Measurements from ENCODE around the gene WTIP. TPM values are rescaled to one million over a fixed set of nuclear protein-coding genes. Genes with fewer than 3 reads are reported as not detected.
A peak's percentile ranks its signal among the peaks of the same experiment; 100 is the strongest.

WTIP gene
- total and polyA plus RNA-seq, 8 donors, result 0.29 to 12.9 (median 5.6) TPM

- peaks cover 0 to 2% (median 0%) of the 10 kb centered on the region in 3 donors for H3K27me3 ChIP-seq
- no peak for TF ChIP-seq POLR2A (IDR thresholded peaks at IDR 0.05)
- TF ChIP-seq EP300 (IDR thresholded peaks at IDR 0.05), result no peak
- TF ChIP-seq, protein P1, sequence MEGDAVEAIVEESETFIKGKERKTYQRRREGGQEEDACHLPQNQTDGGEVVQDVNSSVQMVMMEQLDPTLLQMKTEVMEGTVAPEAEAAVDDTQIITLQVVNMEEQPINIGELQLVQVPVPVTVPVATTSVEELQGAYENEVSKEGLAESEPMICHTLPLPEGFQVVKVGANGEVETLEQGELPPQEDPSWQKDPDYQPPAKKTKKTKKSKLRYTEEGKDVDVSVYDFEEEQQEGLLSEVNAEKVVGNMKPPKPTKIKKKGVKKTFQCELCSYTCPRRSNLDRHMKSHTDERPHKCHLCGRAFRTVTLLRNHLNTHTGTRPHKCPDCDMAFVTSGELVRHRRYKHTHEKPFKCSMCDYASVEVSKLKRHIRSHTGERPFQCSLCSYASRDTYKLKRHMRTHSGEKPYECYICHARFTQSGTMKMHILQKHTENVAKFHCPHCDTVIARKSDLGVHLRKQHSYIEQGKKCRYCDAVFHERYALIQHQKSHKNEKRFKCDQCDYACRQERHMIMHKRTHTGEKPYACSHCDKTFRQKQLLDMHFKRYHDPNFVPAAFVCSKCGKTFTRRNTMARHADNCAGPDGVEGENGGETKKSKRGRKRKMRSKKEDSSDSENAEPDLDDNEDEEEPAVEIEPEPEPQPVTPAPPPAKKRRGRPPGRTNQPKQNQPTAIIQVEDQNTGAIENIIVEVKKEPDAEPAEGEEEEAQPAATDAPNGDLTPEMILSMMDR (IDR thresholded peaks at IDR 0.05), result no peak
- 94 to 96% (median 95%) methylated on average over 10 to 18 of the region's 18 CpGs for WGBS, 5 donors
- H3K4me1 ChIP-seq, result no peaks in the 10 kb centered on the region
- intact Hi-C loops (cut with DNase I; ENCODE audit: low total_unique reads), result no loop called here
- no peaks in the 10 kb centered on the region for H3K9me3 ChIP-seq
- H3K27ac ChIP-seq, result no peak overlapping the region
- no peak overlapping the region for H3K4me3 ChIP-seq
- DNase-seq, result no peak
- peaks cover 18 to 90% (median 79%) of the 10 kb centered on the region in 4 donors for H3K36me3 ChIP-seq
Measured at GRCh38 chr19:34495416-34495815, 13.9 kb downstream of the WTIP start.

DNA sequence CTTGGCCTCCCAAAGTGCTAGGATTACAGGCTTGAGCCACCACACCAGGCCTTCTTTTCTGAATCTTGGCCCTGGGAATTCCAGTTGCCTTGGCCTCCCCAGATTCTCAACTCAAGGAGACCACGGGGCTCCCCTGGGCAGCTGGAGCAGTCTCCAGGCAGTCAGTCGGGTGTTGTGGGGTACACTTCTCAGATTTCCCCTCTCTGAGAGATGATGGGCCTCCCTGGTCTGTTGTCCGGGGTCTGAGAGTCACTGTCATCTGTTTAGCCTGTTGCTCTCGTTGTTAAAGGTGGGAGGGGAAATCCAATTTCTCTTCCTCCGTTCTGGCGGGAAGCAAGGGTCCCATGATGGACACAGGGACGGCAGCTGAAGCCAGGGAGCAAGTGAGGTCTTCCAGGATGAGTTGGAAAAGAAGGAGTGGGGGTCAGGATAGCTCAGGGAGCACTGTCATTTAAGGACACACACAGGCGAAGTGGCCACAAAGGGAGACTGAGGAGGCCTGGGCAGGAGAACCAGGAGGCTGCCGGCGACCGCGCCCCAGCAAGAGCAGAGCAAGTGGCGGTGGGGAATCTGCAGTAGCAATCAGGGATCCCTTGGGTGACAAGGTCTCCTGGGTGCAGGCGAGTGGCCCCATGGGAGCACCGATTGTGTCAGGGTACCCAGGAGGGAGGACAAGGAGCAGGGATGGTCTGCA, 15.7 kb downstream of the WTIP start:
- no peak overlapping the region for H3K27ac ChIP-seq
- H3K27me3 ChIP-seq, result peaks cover 0 to 11% (median 0%) of the 10 kb centered on the region in 3 donors
- 90 to 95% (median 94%) methylated on average over 14 to 15 of the region's 15 CpGs for WGBS, 5 donors
- H3K4me1 ChIP-seq, result peaks cover 0 to 7% (median 6%) of the 10 kb centered on the region in 4 donors
- DNase-seq, result no peak
- H3K36me3 ChIP-seq, result peaks cover 18 to 72% (median 63%) of the 10 kb centered on the region in 4 donors
- H3K9me3 ChIP-seq, result no peaks in the 10 kb centered on the region
- TF ChIP-seq POLR2AphosphoS5 (IDR thresholded peaks at IDR 0.05) (no peak), EP300 (IDR thresholded peaks at IDR 0.05) (no peak)
- intact Hi-C loops (cut with DNase I; ENCODE audit: low total_unique reads), result no loop called here
- H3K4me3 ChIP-seq, result no peak overlapping the region

DNA sequence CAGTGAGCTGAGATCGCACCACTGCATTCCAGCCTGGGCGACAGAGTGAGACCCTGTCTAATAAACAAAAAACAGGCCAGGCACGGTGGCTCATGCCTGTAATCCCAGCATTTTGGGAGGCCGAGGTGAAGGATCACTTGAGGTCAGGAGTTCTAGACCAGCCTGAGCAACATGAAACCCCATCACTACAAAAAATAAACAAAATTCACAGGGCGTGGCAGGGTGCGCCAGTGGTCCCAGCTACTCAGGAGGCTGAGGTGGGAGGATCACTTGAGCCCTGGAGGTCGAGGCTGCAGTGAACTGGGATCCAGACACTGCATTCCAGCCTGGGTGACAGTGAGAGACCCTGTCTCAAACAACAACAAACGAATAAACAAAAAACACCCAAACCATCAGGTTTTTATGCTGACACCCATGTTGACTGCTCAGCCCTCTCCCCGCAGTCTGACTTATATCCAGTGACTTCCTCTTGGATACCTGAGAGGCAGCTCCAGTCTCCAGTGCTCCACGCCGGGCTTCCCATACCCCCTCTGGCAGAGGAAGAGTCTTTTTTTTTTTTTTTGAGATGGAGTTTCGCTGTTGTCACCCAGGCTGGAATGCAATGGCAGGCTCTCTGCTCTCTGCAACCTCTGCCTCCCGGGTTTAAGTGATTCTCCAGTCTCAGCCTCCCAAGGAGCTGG, 17.7 kb downstream of the WTIP start:
- intact Hi-C loops (cut with DNase I; ENCODE audit: low total_unique reads), result no loop called here
- H3K27ac ChIP-seq, result no peak overlapping the region
- TF ChIP-seq, protein P1 (IDR thresholded peaks at IDR 0.05), result no peak
- TF ChIP-seq EP300 (IDR thresholded peaks at IDR 0.05) (no peak), POLR2A (IDR thresholded peaks at IDR 0.05) (no peak), POLR2AphosphoS5 (IDR thresholded peaks at IDR 0.05) (no peak)
- 81 to 89% (median 87%) methylated on average over 13 of the region's 13 CpGs for WGBS, 5 donors
- no peaks in the 10 kb centered on the region for H3K9me3 ChIP-seq
- no peak for DNase-seq
- peaks cover 0 to 11% (median 0%) of the 10 kb centered on the region in 3 donors for H3K27me3 ChIP-seq
- no peak overlapping the region for H3K4me3 ChIP-seq
- H3K4me1 ChIP-seq, result peaks cover 0 to 14% (median 6%) of the 10 kb centered on the region in 4 donors
- H3K36me3 ChIP-seq, result peaks cover 4 to 53% (median 45%) of the 10 kb centered on the region in 4 donors

GRCh38 chr19:34500656-34501120, 19.1 kb downstream of the WTIP start:
- WGBS, 5 donors, result 54 to 80% (median 60%) methylated on average over 13 to 25 of the region's 25 CpGs
- H3K36me3 ChIP-seq, result peaks cover under 1 to 39% (median 31%) of the 10 kb centered on the region in 4 donors
- no peak overlapping the region for H3K4me3 ChIP-seq
- no peak for TF ChIP-seq EP300 (IDR thresholded peaks at IDR 0.05)
- no peaks in the 10 kb centered on the region for H3K9me3 ChIP-seq
- H3K4me1 ChIP-seq, result peaks cover 5 to 14% (median 6%) of the 10 kb centered on the region in 4 donors
- intact Hi-C loops (cut with DNase I; ENCODE audit: low total_unique reads), result no loop called here
- peak in 1 of 2 donors; percentile 33 for DNase-seq
- peaks cover 0 to 11% (median 0%) of the 10 kb centered on the region in 3 donors for H3K27me3 ChIP-seq
- peak overlapping the region in 2 of 5 donors; percentile 44 to 50 for H3K27ac ChIP-seq

All from stomach (tissue), 9 donors.